Measurements from ENCODE around the gene ADGRL1. TPM values are rescaled to one million over a fixed set of nuclear protein-coding genes. Genes with fewer than 3 reads are reported as not detected.

Gene ADGRL1
- total RNA-seq, 4 donors from 2014 or later, result 45.9 to 55.4 (median 48.7) TPM

DNA sequence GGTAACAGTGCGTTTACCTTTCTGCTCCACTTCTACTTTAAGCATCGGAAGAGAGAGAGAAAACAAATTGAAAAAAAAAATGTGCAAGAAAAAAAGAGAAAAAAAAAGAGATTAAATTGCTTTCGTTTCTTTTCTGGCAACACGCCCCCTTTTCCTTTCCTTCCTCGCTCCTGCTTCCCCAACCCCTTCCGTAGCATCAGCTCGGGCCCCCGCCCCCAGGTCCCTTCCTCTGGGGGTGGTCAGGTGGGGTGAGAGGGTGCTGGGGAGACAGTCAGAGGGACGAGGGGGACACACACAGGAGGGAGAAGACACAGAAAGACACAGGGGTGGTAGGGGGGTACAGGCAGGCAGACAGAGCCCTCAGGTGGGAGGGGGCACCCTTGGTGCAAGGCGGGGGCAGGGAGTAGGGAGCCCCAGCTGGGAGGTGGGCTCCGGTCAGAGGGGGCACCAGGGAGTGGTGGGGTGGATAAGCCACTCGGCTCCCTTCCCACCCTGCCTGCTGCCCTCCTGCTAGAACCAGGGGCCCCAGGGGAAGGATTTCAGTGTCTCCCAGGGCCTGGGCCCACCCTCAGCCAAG lies 38.9 kb downstream of the ADGRL1 start:
- no peaks in the 10 kb centered on the region for H3K27me3 ChIP-seq
- H3K9me3 ChIP-seq, result no peaks in the 10 kb centered on the region
- peaks cover 0 to 6% (median 0%) of the 10 kb centered on the region in 4 donors for H3K36me3 ChIP-seq
- 30 to 53% methylated on average over 2 to 12 of the region's 12 CpGs for WGBS, 2 donors (ENCODE audit: low coverage in 1 of 2)
- no peak overlapping the region for H3K4me3 ChIP-seq
- H3K4me1 ChIP-seq, result peaks cover 0 to 20% (median 0%) of the 10 kb centered on the region in 4 donors
- no peak for DNase-seq
- H3K27ac ChIP-seq, result no peak overlapping the region
- TF ChIP-seq, protein P1, sequence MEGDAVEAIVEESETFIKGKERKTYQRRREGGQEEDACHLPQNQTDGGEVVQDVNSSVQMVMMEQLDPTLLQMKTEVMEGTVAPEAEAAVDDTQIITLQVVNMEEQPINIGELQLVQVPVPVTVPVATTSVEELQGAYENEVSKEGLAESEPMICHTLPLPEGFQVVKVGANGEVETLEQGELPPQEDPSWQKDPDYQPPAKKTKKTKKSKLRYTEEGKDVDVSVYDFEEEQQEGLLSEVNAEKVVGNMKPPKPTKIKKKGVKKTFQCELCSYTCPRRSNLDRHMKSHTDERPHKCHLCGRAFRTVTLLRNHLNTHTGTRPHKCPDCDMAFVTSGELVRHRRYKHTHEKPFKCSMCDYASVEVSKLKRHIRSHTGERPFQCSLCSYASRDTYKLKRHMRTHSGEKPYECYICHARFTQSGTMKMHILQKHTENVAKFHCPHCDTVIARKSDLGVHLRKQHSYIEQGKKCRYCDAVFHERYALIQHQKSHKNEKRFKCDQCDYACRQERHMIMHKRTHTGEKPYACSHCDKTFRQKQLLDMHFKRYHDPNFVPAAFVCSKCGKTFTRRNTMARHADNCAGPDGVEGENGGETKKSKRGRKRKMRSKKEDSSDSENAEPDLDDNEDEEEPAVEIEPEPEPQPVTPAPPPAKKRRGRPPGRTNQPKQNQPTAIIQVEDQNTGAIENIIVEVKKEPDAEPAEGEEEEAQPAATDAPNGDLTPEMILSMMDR (IDR thresholded peaks at IDR 0.05), result no peak
- TF ChIP-seq POLR2A (IDR thresholded peaks at IDR 0.05), result no peak
- no peak for TF ChIP-seq POLR2AphosphoS5 (IDR thresholded peaks at IDR 0.05)
- TF ChIP-seq EP300 (IDR thresholded peaks at IDR 0.05; ENCODE audit: low read depth), result no peak
- in situ Hi-C loops (cut with MboI; ENCODE audit: low pct_ligation_motif_present in 1 of 4, low pct_unique_long_range_greater_than_20kb in 1 of 4, low sequenced_read_pairs in 3 of 4), result no loop called here
- intact Hi-C loops (cut with DNase I; ENCODE audit: low total_unique reads), result no loop called here

DNA sequence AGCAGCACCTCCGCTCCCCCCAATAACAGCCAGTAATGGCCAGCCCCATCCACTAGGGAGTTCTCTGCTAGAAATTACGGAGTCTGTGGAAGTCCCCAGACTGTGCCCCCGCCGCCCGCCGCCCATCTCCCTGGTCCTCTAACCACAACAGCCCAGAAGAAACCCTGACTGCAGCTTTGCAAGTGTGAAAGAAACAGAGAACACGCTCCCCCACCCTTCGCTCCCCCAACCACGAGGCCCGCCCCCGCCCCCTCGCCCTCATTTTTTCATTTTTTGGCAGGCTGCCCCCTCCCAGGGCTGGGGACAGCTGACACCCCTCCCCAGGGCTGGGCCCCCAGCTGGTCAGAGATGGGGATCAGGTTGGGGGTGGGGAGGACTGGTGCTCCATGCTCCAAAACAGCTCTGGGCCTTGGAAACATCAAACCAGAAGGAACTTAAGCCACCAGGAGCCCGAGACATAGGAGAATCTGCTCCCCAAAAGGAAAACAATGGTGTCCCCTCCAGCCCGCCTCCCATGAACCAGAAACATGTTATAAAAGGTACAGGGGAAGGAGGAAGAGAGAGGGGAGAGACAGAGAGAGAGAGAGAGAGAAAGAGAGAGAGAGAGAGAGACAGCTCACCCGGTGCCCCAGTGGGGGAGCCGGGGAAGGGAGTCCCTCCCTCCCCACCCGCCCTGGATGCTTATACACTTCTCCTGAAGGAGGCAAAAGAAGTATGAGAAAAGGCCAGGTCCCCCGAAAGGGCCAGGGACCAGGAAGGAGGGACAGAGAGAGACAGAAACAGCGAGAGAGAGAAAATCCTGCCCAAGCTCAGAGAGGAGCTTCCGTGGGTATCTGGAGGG lies 39.8 kb downstream of the ADGRL1 start:
- peaks cover 0 to 6% (median 0%) of the 10 kb centered on the region in 4 donors for H3K36me3 ChIP-seq
- WGBS, 2 donors (ENCODE audit: low coverage in 1 of 2), result 60 to 62% methylated on average over 2 to 20 of the region's 20 CpGs
- no peak overlapping the region for H3K27ac ChIP-seq
- TF ChIP-seq POLR2A (IDR thresholded peaks at IDR 0.05), result no peak
- TF ChIP-seq EP300 (IDR thresholded peaks at IDR 0.05; ENCODE audit: low read depth), result no peak
- TF ChIP-seq POLR2AphosphoS5 (IDR thresholded peaks at IDR 0.05), result no peak
- TF ChIP-seq, protein P1 (IDR thresholded peaks at IDR 0.05), result no peak
- peaks cover 0 to 20% (median 0%) of the 10 kb centered on the region in 4 donors for H3K4me1 ChIP-seq
- H3K27me3 ChIP-seq, result no peaks in the 10 kb centered on the region
- no peak overlapping the region for H3K4me3 ChIP-seq
- H3K9me3 ChIP-seq, result no peaks in the 10 kb centered on the region
- no peak for DNase-seq
- in situ Hi-C loops (cut with MboI; ENCODE audit: low pct_ligation_motif_present in 1 of 4, low pct_unique_long_range_greater_than_20kb in 1 of 4, low sequenced_read_pairs in 3 of 4), result no loop called here
- intact Hi-C loops (cut with DNase I; ENCODE audit: low total_unique reads), result no loop called here

GRCh38 chr19:14164724-14165493 lies 41.1 kb downstream of the ADGRL1 start:
- H3K9me3 ChIP-seq, result no peaks in the 10 kb centered on the region
- WGBS, 2 donors (ENCODE audit: low coverage in 1 of 2), result 76% methylated on average over 13 of the region's 16 CpGs; no CpG with 5 or more reads in 1 of the 2 donors
- peaks cover 0 to under 1% (median 0%) of the 10 kb centered on the region in 4 donors for H3K36me3 ChIP-seq
- DNase-seq, result no peak
- intact Hi-C loops (cut with DNase I; ENCODE audit: low total_unique reads), result no loop called here
- H3K4me1 ChIP-seq, result peaks cover 0 to 20% (median 0%) of the 10 kb centered on the region in 4 donors
- no peak overlapping the region for H3K27ac ChIP-seq
- TF ChIP-seq EP300 (IDR thresholded peaks at IDR 0.05; ENCODE audit: low read depth) (no peak), POLR2AphosphoS5 (IDR thresholded peaks at IDR 0.05) (no peak), POLR2A (IDR thresholded peaks at IDR 0.05) (no peak)
- TF ChIP-seq, protein P1 (IDR thresholded peaks at IDR 0.05), result no peak
- no peaks in the 10 kb centered on the region for H3K27me3 ChIP-seq
- H3K4me3 ChIP-seq, result no peak overlapping the region
- in situ Hi-C loops (cut with MboI; ENCODE audit: low pct_ligation_motif_present in 1 of 4, low pct_unique_long_range_greater_than_20kb in 1 of 4, low sequenced_read_pairs in 3 of 4), result no loop called here

DNA sequence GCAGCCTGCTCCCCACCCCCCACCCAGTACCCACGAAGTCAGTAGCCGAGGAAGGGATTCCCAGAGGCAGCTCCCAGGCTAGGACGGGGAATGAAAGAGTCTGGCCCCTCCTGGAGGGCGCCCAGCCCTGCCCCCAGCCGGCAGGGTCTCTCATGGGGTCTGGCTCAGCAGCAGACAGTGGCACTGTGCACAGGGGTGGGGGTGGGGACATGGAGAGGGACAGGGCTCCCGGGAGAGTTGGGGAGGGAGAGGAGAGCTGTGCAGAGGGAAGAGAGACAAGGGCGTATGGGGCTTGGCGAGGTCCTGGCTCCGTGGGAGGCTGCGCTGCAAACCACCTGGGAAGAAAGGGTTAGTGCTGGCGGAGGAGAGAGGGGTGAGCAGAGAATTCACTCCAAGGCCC lies 41.9 kb downstream of the ADGRL1 start:
- intact Hi-C loops (cut with DNase I; ENCODE audit: low total_unique reads) (no loop called here), in situ Hi-C loops (cut with MboI; ENCODE audit: low pct_ligation_motif_present in 1 of 4, low pct_unique_long_range_greater_than_20kb in 1 of 4, low sequenced_read_pairs in 3 of 4) (no loop called here)
- TF ChIP-seq POLR2A (IDR thresholded peaks at IDR 0.05), result no peak
- TF ChIP-seq POLR2AphosphoS5 (IDR thresholded peaks at IDR 0.05), result no peak
- TF ChIP-seq EP300 (IDR thresholded peaks at IDR 0.05; ENCODE audit: low read depth), result no peak
- TF ChIP-seq, protein P1 (IDR thresholded peaks at IDR 0.05), result no peak
- Histone ChIP-seq H3K9me3 (no peaks in the 10 kb centered on the region), H3K4me3 (no peak overlapping the region), H3K27me3 (no peaks in the 10 kb centered on the region), H3K36me3 (no peaks in the 10 kb centered on the region), H3K4me1 (peaks cover 0 to 20% (median 0%) of the 10 kb centered on the region in 4 donors), H3K27ac (no peak overlapping the region)
- WGBS, 2 donors (ENCODE audit: low coverage in 1 of 2), result 72% methylated on average over 9 of the region's 11 CpGs; no CpG with 5 or more reads in 1 of the 2 donors
- DNase-seq, result no peak
